ENCODE measurements around the gene HSD17B3.

Gene HSD17B3

DNA sequence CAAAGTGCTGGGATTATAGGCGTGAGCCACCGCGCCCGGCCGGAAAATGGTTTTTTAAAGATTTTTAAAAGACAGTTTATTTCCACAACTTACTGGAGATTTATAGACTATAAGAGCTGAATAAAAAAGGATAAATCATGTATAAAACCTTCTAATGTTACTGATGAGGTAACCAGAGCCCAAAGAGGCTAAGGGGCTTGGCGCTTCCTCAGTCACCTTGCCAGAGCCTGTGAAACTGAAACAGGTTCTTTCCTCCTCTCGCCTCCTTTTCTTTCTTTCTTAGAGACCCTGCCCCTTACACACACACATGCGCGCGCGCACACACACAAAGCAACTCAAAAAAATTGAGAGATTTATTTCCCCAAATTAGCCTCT is 69.8 kb downstream of the HSD17B3 start:
- DNase-seq = no peak

DNA sequence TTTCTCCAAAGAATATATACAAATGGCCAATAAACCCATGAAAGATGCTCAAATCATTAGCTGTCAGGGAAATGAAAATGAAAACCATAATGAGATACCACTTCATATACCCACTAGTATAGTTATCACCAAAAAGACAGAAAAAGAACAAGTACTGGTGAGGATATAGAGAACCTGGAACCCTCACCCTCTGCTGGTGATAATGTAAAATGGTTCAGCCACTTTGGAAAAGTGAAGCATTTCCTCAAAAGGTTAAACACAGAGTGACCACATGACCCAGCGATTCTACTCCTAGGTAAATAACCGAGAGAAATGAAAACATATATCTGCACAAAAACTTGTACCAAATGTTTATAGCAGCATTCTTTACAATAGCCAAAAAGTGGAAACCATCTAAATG is 72.0 kb downstream of the HSD17B3 start:
- no peak for DNase-seq

DNA sequence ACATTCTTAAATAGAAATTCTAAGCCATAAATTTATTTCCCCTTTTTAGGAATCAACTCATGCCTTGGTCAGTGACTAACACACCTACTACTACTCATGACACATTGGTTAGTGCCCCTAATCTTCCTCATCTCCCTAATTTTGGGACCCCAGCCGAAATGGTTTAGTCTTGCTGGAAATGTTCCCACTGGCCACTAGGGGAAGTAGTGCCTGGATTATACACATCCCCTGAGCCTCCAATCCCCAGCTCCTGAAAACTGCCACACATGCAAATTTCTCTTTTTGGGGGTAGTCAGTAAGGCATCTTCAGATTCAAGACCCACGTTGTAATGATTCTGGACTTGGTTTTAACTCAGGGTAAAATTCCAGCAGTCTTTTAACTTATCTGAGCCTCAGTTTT is 79.8 kb downstream of the HSD17B3 start:
- no peak for DNase-seq

DNA sequence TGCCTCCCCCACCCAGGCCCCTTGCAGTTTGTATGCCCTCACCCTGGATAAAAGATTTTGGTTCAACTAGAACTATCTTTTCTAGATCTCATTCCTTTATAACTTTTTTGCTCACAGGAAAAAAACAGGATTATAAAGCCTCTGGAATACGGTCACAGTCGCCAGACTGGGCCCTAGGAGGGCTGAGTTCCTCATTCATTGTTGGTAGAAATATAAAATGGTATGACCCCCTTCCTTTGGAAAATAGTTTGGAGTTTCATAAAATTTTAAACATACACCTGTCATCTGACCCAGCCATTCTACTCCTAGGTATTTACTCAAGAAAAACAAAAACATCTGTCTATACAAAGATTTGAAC is 82.1 kb downstream of the HSD17B3 start:
- no peak for DNase-seq

DNA sequence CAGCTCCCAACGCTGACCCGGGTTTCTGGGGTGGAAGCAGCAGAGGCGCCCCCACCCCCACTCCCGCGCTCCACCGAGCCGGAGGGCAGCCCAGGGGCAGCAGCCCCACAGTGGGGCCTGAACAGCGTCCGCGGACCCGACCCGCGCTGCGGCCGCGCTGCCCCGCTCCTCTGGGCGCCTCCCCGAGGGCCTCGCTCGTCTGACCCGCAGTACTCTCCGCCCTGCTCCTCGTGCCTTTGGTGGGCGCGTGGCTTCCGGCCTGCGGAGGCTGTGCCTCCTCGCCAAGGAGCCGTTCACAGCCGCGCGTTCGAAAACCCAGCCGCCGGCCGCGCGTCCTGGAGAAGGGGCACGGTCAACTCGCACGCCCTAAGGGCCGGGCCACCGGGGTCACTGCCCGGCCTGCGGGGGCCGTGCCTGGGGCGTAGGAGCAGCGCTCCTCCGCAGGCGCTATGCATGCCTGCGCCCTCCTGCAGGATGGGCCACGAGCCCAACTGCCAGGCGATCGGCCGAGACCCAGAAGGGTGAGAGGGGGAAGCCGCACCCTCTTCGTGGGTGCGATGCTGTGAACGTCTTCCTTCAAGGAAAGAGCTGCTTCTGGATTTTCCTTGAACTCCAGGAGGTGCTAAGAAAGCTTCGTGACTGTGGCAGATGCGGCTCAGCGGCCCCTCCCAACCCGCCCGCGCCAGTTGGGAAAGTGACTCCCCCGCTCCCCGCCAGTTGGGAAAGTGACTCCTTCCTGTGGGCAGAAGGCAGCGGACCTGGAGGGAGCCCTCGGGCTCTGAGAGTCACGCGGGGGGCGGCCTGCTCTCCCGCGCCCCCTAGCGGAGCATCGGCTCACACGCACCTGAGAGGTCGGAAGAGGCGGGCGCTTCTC is 82.7 kb downstream of the HSD17B3 start:
- peak; percentile 36 for DNase-seq

DNA sequence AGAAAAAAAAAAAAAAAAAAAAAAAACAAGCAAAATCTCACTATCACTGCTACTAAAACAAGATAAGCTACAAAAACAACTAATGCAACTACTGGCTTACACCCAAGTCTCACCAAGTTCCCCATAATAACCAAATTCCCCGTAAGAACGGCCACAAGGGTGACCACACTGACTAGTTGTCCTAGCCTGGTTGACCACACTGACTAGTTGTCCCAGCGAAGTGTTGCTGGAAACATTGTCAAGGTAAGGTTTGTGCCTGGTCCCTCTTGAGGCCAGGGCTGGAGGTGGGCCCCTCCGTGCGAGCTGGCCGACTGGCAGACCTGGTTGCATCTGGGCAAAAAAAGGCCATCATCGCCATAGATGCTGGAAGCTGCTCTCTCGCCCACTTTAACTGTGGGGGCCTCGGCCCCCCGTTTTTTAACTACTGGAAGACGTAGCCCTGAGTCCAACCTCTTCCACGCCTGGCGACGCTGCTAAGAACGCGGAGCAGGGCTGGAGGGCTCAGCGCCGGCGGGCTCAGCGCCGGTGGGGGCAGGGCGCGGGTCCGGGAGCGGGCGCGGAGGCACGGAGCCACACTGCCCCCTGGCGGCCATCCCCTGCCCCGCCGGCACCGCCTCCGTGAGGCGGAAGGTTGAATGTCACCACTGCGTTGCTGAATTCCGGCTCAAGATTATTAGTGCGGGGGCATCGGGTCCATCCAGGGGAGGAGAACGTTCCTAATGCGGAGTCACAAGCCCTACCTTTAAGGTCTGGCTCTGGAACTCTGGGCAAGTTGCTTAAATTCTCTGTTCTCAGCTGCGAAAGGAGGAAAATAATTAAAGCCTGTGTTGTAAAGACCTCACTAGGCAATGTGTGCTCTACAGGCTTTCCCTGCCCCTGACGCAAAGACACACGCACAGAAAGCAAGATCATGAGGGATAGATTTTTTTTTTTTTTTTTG is 84.0 kb downstream of the HSD17B3 start:
- peak; percentile 77 for DNase-seq

DNA sequence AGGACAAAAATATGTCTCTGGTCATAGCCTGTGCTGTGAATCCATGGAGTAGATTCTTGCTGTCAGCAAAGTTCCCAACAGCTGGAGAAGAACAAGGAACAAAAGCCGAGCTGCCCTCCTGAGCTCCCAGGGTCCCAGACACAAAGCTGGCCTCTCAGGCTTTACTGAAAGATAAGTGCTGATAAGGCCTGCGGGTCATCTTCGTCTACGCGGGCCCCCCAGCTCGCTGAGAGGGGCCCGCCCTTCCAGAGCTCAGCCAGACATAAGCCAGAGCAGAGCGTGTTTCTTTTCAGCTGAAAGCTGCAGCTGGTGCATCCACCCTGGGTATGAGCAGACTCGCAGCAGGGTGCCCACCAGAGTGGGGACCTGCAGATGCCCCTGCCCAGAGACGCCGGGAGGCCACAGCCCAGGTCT is 84.7 kb downstream of the HSD17B3 start:
- DNase-seq = no peak

DNA sequence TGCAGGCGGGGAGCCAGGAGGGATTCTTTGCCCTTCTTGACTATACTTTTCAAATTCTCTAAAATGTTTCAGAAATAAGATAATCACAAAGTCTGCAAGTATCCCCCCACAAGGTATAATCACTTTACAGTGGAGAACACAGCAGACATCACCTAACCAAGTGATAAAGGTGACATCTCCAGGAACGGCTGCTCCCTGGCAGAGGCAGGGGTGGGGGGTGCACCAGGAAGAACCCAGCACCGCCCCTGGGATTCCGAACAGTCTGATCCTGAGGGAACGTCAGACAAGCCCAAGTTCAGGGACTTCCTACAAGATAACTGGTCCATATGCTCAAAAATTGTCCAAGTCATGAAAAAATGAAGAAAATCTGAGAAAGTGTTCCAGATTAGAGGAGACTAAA is 85.4 kb downstream of the HSD17B3 start:
- no peak for DNase-seq

DNA sequence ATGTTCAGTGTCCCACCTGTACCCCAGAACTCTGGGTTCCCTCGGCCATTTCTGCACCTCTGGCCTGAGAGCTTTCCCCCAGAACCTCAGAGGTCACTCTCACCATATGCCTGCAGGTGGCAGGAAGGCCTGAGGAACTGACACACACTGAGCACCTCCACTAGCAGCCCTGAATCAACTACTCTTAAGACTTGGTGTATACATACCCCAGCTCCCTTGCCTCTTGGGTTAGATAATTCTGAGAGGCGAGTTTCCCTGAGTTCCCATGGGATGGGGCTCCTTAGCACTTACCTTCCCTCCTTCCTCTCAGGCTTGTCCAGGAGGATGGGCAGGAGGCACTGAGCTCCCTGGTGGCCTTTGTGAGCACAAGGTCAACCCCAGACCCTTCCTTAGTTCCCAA is 86.1 kb downstream of the HSD17B3 start:
- DNase-seq = no peak

DNA sequence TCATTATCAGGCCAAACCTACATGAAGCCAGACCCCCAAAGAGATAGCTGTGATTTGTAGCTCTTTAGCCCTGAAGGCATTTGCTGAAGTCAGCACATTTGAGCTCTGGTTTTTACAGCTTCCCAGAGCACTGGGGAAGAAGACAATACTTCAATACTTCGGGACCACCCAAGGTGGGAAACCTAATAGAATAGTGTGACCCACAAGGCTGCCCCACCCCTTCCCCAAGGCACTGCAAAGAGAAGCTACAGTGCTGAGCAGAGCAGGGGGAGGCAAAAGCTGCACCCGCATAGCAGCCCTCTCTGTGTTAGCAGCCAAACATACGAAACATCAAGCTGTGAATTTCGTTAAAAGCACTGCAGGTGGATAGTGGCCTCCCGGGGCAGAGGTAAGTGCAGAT is 87.3 kb downstream of the HSD17B3 start:
- no peak for DNase-seq

DNA sequence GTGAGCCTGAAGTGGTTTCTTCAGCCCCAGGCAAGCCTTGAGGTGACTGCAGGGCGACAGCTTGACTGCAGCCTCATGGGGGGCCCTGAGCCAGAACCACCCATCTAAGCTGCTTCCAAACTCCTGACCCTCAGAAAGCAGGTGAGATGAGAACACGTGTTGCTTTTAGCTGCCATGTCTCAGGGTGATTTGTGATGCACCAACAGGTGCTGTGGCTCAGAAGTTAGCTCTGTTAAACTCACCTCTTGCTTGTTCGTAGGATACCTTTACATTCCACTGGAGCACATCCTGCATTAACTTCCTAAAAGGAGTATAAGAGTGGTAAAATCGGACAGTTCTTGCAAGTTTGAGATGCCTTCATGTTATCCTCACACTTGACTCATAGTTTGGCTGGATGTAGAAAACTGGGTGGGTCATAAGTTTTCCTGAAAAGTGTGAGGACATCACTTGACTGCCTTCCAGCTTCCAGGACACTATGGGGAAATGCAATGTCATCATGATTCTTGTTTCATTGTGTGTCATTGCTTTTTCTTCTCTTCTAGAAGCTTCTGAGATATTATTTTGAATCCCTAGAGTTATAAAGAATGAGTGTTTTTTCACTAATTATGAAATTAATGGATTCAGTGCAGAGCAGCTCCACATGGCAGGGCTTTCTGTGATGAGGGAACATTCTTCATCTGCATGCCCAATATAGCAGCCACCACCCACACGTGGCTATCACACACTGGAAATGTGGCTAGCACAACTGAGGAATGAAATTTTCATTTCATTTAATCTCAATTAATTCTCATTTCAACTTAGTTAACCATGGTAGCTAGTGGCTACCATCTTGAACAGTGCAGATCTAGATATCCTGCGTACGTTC is 92.3 kb downstream of the HSD17B3 start:
- DNase-seq = no peak

DNA sequence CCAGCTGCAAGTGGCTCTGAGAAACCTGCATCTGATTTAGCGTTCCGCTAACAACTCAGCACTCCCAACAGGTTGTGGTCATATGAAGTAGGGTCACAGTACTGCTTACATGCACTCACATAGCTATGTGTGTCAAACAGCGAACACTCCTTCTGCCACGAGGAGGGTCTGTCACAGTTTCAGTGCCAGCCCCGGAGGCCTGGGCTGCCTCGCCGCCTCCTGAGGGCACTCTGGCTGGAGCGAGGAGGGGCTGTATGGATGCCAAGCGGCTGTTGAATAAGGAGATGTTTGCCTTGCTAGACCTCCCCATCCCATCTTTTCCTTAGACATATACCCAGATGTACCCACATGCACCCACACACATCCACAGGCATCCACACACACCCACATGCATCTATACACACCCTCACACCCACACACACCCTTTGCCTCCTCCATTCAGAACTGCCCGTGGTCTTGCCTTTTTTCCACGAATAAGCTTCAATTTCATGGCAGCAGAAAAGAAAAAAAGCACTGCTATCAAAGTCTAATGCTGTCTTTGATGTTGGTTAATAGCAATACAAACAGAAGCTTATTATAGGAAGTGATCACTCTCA is 95.7 kb downstream of the HSD17B3 start:
- no peak for DNase-seq

DNA sequence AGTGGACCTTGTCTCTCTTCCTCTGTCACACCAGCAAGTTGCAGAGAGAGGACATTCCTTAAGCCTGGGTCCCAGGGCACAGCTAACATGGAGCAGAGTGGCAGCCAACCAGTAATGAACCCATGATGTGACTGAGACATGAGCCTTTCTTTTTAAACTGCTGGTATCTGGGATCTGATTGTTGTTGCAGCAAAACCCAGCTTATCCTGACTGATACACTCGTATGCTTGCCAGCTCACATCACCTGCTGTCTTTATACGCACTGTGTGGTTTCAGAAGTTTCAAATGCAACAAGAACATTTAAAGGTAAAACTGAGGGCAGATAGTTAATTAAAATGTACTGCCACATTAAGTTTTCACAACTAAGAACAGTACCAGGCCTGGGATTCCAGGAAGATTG is 97.1 kb downstream of the HSD17B3 start:
- DNase-seq = no peak

DNA sequence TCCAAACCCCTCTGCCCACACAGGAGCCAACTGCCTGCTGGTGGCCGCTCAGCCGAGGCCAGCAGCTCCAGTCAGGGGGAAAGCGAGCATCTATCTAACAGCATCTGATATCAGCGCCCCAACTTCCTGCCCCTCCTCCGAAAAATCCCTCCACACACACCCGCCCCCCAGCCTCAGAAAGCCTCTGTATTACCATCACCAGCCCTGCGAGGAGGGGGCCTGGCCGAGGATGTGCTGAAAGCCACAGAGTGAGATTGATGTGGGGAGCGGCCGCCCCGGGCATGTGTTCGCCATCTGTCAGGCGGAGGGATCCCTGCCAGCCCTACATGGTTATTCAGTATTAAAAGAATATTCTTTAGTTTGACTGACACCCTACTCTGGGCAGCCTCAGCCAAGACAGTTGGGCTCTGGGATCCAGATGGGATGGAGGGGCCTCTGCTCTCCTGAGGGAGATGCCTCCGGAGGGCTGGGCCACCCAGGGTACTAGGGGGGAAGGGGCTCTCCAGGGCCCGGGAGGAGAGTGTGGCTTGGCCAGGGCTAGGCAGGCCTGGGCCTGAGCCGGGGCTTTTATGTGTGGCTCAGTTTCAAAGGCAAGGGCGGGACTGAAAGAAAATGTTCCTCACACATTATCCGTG is 98.0 kb downstream of the HSD17B3 start:
- DNase-seq = no peak

DNA sequence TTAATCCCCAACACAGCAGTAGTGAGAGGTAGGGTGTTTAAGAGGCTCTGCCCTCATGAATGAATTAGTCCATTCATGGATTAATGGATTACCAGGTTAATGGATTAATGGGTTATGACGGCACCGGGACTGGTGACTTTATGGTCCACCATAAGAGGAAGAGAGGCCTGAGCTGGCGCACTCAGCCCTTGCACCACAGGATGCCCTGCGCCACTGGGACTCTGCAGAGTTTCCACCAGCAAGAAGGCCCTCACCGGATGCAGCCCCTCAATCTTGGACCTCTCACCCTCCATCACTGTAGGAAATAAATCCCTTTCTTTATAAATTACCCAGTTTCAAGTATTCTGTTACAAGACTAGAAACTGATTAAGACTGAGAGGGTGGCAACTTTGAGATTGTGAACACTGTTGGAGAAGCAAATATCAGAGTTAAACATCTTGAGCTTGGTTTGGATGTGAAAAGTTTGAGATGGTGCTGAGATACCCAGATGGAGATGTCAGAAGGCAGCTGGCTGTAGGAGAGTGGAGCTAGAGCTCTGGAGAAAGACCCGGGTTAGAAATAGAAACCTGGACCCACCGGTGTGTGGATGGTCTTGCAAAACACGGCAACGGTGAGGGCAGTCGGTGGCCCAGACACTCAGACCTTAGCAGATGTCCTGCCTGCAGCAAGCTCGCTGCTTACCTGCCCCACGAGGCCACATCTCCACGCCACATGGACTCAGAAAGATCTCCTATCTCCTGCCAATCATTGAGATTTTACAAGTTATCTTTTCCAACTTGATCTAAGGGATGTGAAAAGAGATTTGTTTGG is 98.8 kb downstream of the HSD17B3 start:
- no peak for DNase-seq

DNA sequence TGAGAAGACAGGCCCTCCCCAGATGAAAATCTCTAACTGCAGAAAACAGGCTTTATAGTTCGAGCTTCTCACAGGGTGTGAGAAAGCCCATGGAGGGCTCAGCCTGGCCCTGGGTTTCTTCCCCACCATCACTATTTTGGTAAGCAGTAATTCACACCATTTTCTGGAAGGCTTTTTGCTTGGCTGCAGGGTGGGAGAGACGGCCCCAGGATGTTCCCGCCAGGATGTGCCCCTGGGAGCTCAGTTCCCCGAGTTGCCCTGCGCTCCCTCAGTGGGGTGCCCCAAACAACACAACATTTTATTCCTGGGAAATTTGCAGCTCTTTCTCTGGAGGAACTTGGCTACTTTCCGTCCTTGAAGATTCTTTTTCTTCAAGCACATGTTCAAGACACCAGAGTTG is 100.8 kb downstream of the HSD17B3 start:
- DNase-seq = no peak

DNA sequence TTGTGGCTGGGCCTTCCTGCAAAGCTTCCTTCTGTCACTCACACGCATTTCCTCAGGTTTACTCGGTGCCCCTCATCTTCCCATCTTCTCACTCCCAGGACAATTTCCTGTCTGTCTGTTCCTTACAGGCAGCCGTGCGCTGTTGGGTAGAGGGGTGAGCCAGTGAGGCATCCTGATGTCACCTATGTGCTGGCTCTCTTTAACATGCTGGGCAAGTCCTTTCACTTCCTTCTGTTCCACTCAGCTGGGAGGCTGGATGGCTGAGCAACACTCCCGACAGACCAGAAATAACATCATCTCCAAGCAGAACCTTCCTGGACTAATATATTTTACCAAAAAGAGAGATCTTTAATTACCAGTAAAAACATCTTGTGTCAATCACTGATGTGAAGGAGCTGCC is 103.0 kb downstream of the HSD17B3 start:
- no peak for DNase-seq

DNA sequence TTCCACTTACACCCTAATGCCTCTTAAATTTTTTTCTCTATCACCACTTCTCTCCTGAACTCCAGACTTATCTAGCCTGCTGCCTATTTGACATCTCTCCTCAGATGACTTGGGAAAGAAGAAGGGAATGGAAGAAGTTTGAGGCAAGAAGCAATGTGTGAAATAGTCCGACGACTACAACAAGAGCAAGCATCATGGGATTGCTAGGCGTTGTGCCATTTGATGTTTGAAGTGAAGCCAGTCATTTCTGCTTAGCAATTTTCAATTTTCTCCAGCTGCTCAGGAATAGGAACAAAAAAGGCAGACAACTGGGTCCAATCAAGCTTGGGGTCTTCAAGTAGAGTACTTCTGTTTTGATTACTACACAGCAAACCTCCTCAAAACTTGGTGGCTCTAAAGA is 106.4 kb downstream of the HSD17B3 start:
- no peak for DNase-seq

DNA sequence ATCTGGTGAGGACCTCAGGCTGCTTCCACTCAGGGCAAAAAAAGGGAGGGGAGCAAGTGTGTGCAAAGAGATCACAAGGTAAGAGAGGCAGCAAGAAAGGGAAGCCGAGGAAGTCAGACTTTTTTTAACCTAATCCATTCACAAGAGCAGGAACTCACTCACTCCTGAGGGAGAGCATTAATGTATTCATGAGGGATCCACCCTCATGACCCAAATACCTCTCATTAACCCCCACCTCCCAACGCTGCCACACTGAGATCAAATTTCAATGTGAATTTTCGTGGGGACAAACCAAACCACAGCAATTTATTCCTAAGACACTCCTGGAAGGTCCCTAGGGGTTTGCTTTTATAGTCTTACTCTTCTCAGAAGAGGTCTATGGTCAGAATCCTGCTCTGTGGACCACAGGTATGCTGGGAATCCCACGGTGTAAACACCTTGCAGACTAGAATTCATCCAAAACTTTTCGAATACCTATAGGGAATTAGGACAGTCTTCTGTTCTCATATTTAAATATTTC is 108.7 kb downstream of the HSD17B3 start:
- no peak for DNase-seq

DNA sequence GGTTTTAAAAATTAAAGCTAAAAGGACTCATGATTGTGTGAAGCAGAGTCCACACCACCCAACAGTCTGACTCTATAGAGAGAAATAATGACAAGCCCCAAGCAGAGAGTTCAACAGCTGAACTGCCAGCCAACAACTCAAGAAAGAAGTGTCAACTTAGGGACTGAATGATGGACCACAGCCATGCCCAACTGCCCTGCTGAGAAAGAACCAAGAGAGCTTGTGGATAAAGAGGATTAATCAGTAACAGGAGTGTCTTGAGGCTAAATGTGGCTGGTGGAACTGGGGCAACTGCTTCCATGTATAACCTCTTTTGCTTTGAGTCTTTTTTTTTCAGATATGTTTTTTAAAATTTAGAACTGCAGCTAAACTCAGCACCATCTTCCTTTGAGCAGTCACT is 109.3 kb downstream of the HSD17B3 start:
- no peak for DNase-seq

DNA sequence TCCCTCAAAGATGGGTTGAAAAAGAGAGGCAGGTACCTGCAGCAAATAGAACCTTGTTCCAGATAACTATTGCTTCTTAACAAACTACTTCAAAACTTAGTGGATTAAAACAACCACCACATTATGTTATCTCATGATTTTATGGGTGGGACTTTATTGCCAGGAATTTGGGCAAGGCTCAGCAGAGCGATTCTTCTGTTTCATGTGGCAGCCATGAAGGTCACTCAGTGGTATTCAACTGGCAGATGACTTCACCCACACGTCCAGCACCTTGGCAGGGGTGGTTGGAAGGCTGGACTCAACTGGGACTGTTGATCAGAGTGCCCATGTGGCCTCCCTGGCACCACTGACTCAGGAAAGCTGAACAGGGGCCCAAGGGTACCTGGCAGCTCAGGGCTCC is 112.0 kb downstream of the HSD17B3 start:
- DNase-seq = no peak
